Liver (tissue), 9 donors: ENCODE results near the gene HOMER3. TPM values are rescaled to one million over a fixed set of nuclear protein-coding genes. Genes with fewer than 3 reads are reported as not detected.

Experiments
- DNase-seq: peaks from one replicate; pipeline ENCODE4 v3.0.0-alpha.2; 2017; ENCODE audit warnings: low spot score
- H3K27ac ChIP-seq, 2 donors: one replicate each; pipeline ENCODE4 v1.7.0; 2013; ENCODE audit warnings: inconsistent platforms in 2 of 2, low read length in 2 of 2, control low read depth in 1 of 2, low read depth in 1 of 2, mild to moderate bottlenecking in 1 of 2
- H3K27me3 ChIP-seq, 4 donors: one replicate each; pipeline versions ENCODE4 v1.6.1 to v1.7.0; 2013; ENCODE audit warnings: low read length in 3 of 4, inconsistent platforms in 1 of 4, mild to moderate bottlenecking in 1 of 4, moderate library complexity in 1 of 4; ENCODE audit not compliant: control insufficient read depth in 4 of 4, insufficient read depth in 4 of 4
- H3K36me3 ChIP-seq, 4 donors: one replicate each; pipeline versions ENCODE4 v1.6.1 to v1.7.0; 2013; ENCODE audit warnings: low read length in 3 of 4, mild to moderate bottlenecking in 3 of 4, low read depth in 1 of 4, moderate library complexity in 1 of 4; ENCODE audit not compliant: control insufficient read depth in 4 of 4, insufficient read depth in 3 of 4
- H3K4me1 ChIP-seq, 4 donors: one replicate each; pipeline versions ENCODE4 v1.6.1 to v1.7.0; 2013; ENCODE audit warnings: low read length in 3 of 4, mild to moderate bottlenecking in 3 of 4, moderate library complexity in 1 of 4; ENCODE audit not compliant: control insufficient read depth in 4 of 4, insufficient read depth in 4 of 4
- H3K4me3 ChIP-seq, 3 donors: one replicate each; pipeline versions ENCODE4 v1.6.1 to v1.7.0; 2013; ENCODE audit warnings: low read length in 3 of 3, control low read depth in 1 of 3, low read depth in 1 of 3, mild to moderate bottlenecking in 1 of 3
- H3K9ac ChIP-seq, 2 donors: one replicate each; pipeline ENCODE4 v1.7.0; 2013; ENCODE audit warnings: low read length in 2 of 2, mild to moderate bottlenecking in 2 of 2, moderate library complexity in 2 of 2, control low read depth in 1 of 2, low read depth in 1 of 2
- H3K9me3 ChIP-seq, 4 donors: one replicate each; pipeline versions ENCODE4 v1.6.1 to v1.7.0; 2013; ENCODE audit warnings: low read length in 3 of 4; ENCODE audit not compliant: control insufficient read depth in 4 of 4
- EGR1 ChIP-seq, 2 donors: IDR thresholded peaks; 2 replicates each; pipeline ENCODE4 v1.6.1; 2016 to 2018; ENCODE audit warnings: antibody characterized with exemption in 2 of 2, low read depth in 2 of 2
- FOXA1 ChIP-seq: IDR thresholded peaks from 2 replicates; pipeline ENCODE4 v1.6.1; 2016; ENCODE audit warnings: antibody characterized with exemption
- FOXA2 ChIP-seq: IDR thresholded peaks from 2 replicates; pipeline ENCODE4 v1.6.1; 2016; ENCODE audit warnings: antibody characterized with exemption
- GABPA ChIP-seq, 2 donors: IDR thresholded peaks in 1 of 2; conservative IDR thresholded peaks in 1 of 2; 2 replicates each; pipeline ENCODE4 v1.6.1; 2016; ENCODE audit warnings: antibody characterized with exemption in 2 of 2, mild to moderate bottlenecking in 1 of 2, moderate library complexity in 1 of 2
- HNF4A ChIP-seq, 2 donors: conservative IDR thresholded peaks; 2 replicates each; pipeline ENCODE4 v1.6.1; 2016; ENCODE audit warnings: antibody characterized with exemption in 2 of 2, mild to moderate bottlenecking in 2 of 2
- HNF4G ChIP-seq: IDR thresholded peaks from 2 replicates; pipeline ENCODE4 v1.6.1; 2016; ENCODE audit warnings: antibody characterized with exemption
- JUND ChIP-seq, 2 donors: IDR thresholded peaks; 2 replicates each; pipeline ENCODE4 v1.6.1; 2016; ENCODE audit warnings: antibody characterized with exemption in 2 of 2
- NR2F2 ChIP-seq: IDR thresholded peaks from 2 replicates; pipeline ENCODE4 v1.6.1; 2016; ENCODE audit warnings: antibody characterized with exemption
- RAD21 ChIP-seq, 2 donors: IDR thresholded peaks; 2 replicates each; pipeline ENCODE4 v1.6.1; 2016; ENCODE audit warnings: antibody characterized with exemption in 2 of 2, mild to moderate bottlenecking in 2 of 2
- RXRA ChIP-seq, 2 donors: IDR thresholded peaks; 2 replicates each; pipeline ENCODE4 v1.6.1; 2017 to 2018; ENCODE audit warnings: antibody characterized with exemption in 2 of 2, mild to moderate bottlenecking in 1 of 2
- SP1 ChIP-seq: IDR thresholded peaks from 2 replicates; pipeline ENCODE4 v1.6.1; 2018; ENCODE audit warnings: antibody characterized with exemption, mild to moderate bottlenecking
- TAF1 ChIP-seq: conservative IDR thresholded peaks from 2 replicates; pipeline ENCODE4 v1.6.1; 2016; ENCODE audit warnings: antibody characterized with exemption, mild to moderate bottlenecking
- YY1 ChIP-seq: IDR thresholded peaks from 2 replicates; pipeline ENCODE4 v1.6.1; 2016; ENCODE audit warnings: antibody characterized with exemption, mild to moderate bottlenecking
- WGBS: extraction: QIAGEN DNeasy Blood & Tissue Kit; methylation state at CpG from one replicate; pipeline ENCODE4 v1.1.7; 2013; 5-methylcytosine and 5-hydroxymethylcytosine counted together
- polyA plus RNA-seq, 2 donors: library from polyadenylated mRNA; stranded (reverse) in 1 of 2; unstranded in 1 of 2; fragments of 200-250 nt in 1 of 2; fragments of >200 nt in 1 of 2; fragmentation: Nextera tagmentation in 1 of 2; extraction: Ambion mirVana in 1 of 2; gene quantifications; one replicate each; pipeline versions ENCODE4 v1.2.1 to v1.2.3, GENCODE V29; 2013 to 2015
- total RNA-seq, 2 donors: library from RNA; depleted of rRNA; stranded (reverse); fragments of >200 nt; gene quantifications; one replicate each; pipeline ENCODE4 v1.2.3, GENCODE V29; 2014
- TF ChIP-seq, protein P1 (sequence below): IDR thresholded peaks from 2 replicates; pipeline ENCODE4 v1.6.1; 2016; ENCODE audit warnings: antibody characterized with exemption, mild to moderate bottlenecking
- TF ChIP-seq, protein P2 (sequence below): IDR thresholded peaks from 2 replicates; pipeline ENCODE4 v1.6.1; 2016; ENCODE audit warnings: antibody characterized with exemption
- donor health status: healthy.
- donor health status: healthy.
- donor health status: healthy.
- donor health status: healthy.
- donor health status: healthy.

The HOMER3 gene
- total and polyA plus RNA-seq, 4 donors: 0.18 to 5.4 (median 3.5) TPM

DNA sequence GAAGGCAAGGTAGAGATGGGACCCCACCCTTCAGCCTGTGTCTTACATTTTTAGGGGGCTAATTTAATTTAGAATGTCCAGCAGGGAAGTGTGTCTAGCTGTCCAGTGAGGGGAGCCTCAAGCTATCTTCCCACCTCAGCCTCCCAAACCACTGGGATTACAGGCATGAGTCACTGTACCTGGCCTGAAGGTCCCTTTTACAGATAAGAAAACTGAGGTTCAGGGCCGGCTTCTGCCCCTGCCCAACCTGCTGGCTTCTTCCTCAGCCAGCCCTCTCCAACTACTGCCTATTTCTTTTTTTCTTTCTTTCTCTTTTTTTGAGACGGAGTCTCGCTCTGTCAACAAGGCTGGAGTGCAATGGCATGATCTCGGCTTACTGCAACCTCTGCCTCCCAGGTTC lies 19.4 kb upstream of the HOMER3 start:
- TF ChIP-seq, protein P1, sequence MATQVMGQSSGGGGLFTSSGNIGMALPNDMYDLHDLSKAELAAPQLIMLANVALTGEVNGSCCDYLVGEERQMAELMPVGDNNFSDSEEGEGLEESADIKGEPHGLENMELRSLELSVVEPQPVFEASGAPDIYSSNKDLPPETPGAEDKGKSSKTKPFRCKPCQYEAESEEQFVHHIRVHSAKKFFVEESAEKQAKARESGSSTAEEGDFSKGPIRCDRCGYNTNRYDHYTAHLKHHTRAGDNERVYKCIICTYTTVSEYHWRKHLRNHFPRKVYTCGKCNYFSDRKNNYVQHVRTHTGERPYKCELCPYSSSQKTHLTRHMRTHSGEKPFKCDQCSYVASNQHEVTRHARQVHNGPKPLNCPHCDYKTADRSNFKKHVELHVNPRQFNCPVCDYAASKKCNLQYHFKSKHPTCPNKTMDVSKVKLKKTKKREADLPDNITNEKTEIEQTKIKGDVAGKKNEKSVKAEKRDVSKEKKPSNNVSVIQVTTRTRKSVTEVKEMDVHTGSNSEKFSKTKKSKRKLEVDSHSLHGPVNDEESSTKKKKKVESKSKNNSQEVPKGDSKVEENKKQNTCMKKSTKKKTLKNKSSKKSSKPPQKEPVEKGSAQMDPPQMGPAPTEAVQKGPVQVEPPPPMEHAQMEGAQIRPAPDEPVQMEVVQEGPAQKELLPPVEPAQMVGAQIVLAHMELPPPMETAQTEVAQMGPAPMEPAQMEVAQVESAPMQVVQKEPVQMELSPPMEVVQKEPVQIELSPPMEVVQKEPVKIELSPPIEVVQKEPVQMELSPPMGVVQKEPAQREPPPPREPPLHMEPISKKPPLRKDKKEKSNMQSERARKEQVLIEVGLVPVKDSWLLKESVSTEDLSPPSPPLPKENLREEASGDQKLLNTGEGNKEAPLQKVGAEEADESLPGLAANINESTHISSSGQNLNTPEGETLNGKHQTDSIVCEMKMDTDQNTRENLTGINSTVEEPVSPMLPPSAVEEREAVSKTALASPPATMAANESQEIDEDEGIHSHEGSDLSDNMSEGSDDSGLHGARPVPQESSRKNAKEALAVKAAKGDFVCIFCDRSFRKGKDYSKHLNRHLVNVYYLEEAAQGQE: no peak
- TF ChIP-seq FOXA2: no peak
- TF ChIP-seq NR2F2: no peak
- TF ChIP-seq SP1: no peak
- TF ChIP-seq JUND (IDR thresholded peaks at IDR 0.05): no peak
- no peak for TF ChIP-seq HNF4A (conservative IDR thresholded peaks at IDR 0.05)
- TF ChIP-seq FOXA1: no peak
- no peak for TF ChIP-seq EGR1 (IDR thresholded peaks at IDR 0.05; ENCODE audit: low read depth in 2 of 2)
- no peak for TF ChIP-seq TAF1
- Histone ChIP-seq H3K9me3 (no peaks in the 10 kb centered on the region), H3K4me1 (no peaks in the 10 kb centered on the region), H3K27me3 (no peaks in the 10 kb centered on the region), H3K9ac (no peak overlapping the region), H3K27ac (no peak overlapping the region), H3K36me3 (no peaks in the 10 kb centered on the region), H3K4me3 (no peak overlapping the region)
- 89% methylated on average over 4 of the region's 4 CpGs for WGBS
- no peak for DNase-seq

DNA sequence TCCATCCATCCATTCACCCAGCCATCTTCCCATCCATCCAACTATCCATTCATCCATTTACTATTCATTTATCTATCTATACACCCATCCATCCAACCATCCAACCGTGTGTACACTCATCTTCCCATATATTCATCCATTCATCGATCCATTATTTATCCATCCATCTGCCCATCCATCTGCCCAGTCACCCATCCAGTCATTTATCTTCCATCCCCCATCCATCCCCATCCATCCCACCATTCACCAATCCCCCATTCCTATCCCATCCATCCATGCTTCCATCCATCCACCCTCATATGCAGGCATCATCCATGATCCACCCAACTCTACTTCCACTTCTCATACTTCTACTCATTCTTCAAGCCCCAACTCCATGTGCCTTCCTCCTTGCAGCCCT lies 14.0 kb upstream of the HOMER3 start:
- H3K4me3 ChIP-seq: no peak overlapping the region
- H3K27ac ChIP-seq: no peak overlapping the region
- no peaks in the 10 kb centered on the region for H3K36me3 ChIP-seq
- DNase-seq: no peak
- H3K4me1 ChIP-seq: no peaks in the 10 kb centered on the region
- H3K9ac ChIP-seq: no peak overlapping the region
- WGBS: 93% methylated on average over 2 of the region's 2 CpGs
- no peaks in the 10 kb centered on the region for H3K27me3 ChIP-seq
- TF ChIP-seq FOXA2: no peak
- TF ChIP-seq FOXA1: no peak
- TF ChIP-seq HNF4G: no peak
- TF ChIP-seq, protein P2, sequence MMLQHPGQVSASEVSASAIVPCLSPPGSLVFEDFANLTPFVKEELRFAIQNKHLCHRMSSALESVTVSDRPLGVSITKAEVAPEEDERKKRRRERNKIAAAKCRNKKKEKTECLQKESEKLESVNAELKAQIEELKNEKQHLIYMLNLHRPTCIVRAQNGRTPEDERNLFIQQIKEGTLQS: no peak
- no peak for TF ChIP-seq NR2F2
- TF ChIP-seq GABPA (IDR thresholded peaks at IDR 0.05 in 1 of 2, conservative IDR thresholded peaks at IDR 0.05 in 1 of 2): no peak
- no peak for TF ChIP-seq YY1
- TF ChIP-seq, protein P1: no peak
- no peak for TF ChIP-seq RAD21 (IDR thresholded peaks at IDR 0.05)
- TF ChIP-seq RXRA (IDR thresholded peaks at IDR 0.05): no peak
- no peak for TF ChIP-seq SP1
- TF ChIP-seq JUND (IDR thresholded peaks at IDR 0.05): no peak
- TF ChIP-seq EGR1 (IDR thresholded peaks at IDR 0.05; ENCODE audit: low read depth in 2 of 2): no peak
- no peaks in the 10 kb centered on the region for H3K9me3 ChIP-seq
